K562 (cell line): ENCODE results near the gene SLC5A12. TPM values are rescaled to one million over a fixed set of nuclear protein-coding genes. Genes with fewer than 3 reads are reported as not detected.
A peak's percentile ranks its signal among the peaks of the same experiment; 100 is the strongest.

Source experiments
- ATAC-seq: fragments of 200-7000 bp; cut with Tn5 transposase; 3 replicates; pipeline ENCODE4 v1.9.1; 2020; ENCODE audit warnings: moderate library complexity
- BruUV-seq: library from RNA; stranded (reverse); fragments of 400-500 nt; replicated peaks from 2 replicates; lab custom pipeline; 2021; lab: Mats Ljungman, UMichigan
- CTCF ChIA-PET: fragments of 300-600 bp; formaldehyde crosslinking; extraction: SDS; loops from one replicate; lab custom pipeline; 2021; ENCODE audit warnings: low intra/inter-chr PET ratio; lab: Yijun Ruan, JAX
- POLR2A ChIA-PET: fragments of 300-600, 350-650 bp; sonication (Branson Sonifier 250); formaldehyde crosslinking; extraction: SDS; loops from one replicate; lab custom pipeline; 2021; ENCODE audit warnings: antibody characterized with exemption, inconsistent platforms; lab: Yijun Ruan, JAX
- DNase-seq, 4 experiments: peaks; one replicate each; pipeline versions ENCODE4 v3.0.0 to v3.0.0-alpha.2; 2011 to 2018; ENCODE audit warnings: low spot score in 3 of 4, mixed read lengths in 3 of 4; ENCODE audit errors: extremely low read depth in 1 of 4
- FAIRE-seq: peaks from 2 replicates; lab custom pipeline; 2011; peaks lifted over from hg19 to GRCh38; lab: Jason Lieb, UNC
- H2AFZ ChIP-seq: 2 replicates; pipeline ENCODE4 v1.6.0; 2011; ENCODE audit warnings: low read depth, low read length, control low read depth, inconsistent platforms
- H3K27ac ChIP-seq: fragments of 200-600 bp; 3 replicates; pipeline ENCODE4 v1.8.0; 2011; ENCODE audit warnings: low read depth, mild to moderate bottlenecking, control low read depth, inconsistent platforms, low read length, moderate library complexity, mixed read lengths; ENCODE audit errors: extremely low read depth
- H3K27me3 ChIP-seq, 2 experiments: fragments of 300-600 bp in 1 of 2; 2 replicates in 1 of 2; 3 replicates in 1 of 2; pipeline versions ENCODE4 v1.6.0 to v1.8.0; 2011; ENCODE audit warnings: inconsistent platforms in 2 of 2, low read length in 2 of 2, mild to moderate bottlenecking in 1 of 2, mixed read lengths in 1 of 2, moderate library complexity in 1 of 2; ENCODE audit not compliant: control insufficient read depth in 2 of 2, insufficient read depth in 2 of 2
- H3K36me3 ChIP-seq: fragments of 300-600 bp; 3 replicates; pipeline ENCODE4 v1.8.0; 2011; ENCODE audit warnings: mild to moderate bottlenecking, low read length, inconsistent platforms; ENCODE audit not compliant: control insufficient read depth, insufficient read depth
- H3K4me1 ChIP-seq, 2 experiments: fragments of 200-600 bp in 1 of 2; replicated peaks in 1 of 2; 2 replicates in 1 of 2; 3 replicates in 1 of 2; pipeline versions ENCODE4 v1.5.1 to v1.8.0; 2011; ENCODE audit warnings: inconsistent platforms in 2 of 2, low read length in 2 of 2, mild to moderate bottlenecking in 1 of 2, mixed read lengths in 1 of 2, moderate library complexity in 1 of 2; ENCODE audit not compliant: control insufficient read depth in 2 of 2, insufficient read depth in 2 of 2
- H3K4me2 ChIP-seq: 2 replicates; pipeline ENCODE4 v1.6.1; 2011; ENCODE audit warnings: low read length, control low read depth, inconsistent platforms, mixed read lengths; ENCODE audit not compliant: insufficient read depth
- H3K4me3 ChIP-seq: fragments of 200-600 bp; sonication (generic), shearing (Covaris generic); 2 replicates; pipeline ENCODE4 v1.5.1; 2016; ENCODE audit warnings: control low read depth, inconsistent platforms
- H3K79me2 ChIP-seq: fragments of 200-600 bp; 3 replicates; pipeline ENCODE4 v1.8.0; 2011; ENCODE audit warnings: low read length, inconsistent platforms; ENCODE audit not compliant: control insufficient read depth, insufficient read depth
- H3K9ac ChIP-seq, 2 experiments: 2 replicates each; pipeline versions ENCODE4 v1.6.0 to v1.6.1; 2011; ENCODE audit warnings: low read depth in 2 of 2, low read length in 2 of 2, control low read depth in 1 of 2, inconsistent platforms in 1 of 2, mild to moderate bottlenecking in 1 of 2, mixed read lengths in 1 of 2; ENCODE audit not compliant: insufficient read depth in 1 of 2
- H3K9me1 ChIP-seq: one replicate; pipeline ENCODE4 v1.6.0; 2011; ENCODE audit warnings: inconsistent platforms, mild to moderate bottlenecking, low read length, moderate library complexity; ENCODE audit not compliant: control insufficient read depth, insufficient read depth
- H3K9me3 ChIP-seq: replicated peaks from 2 replicates; pipeline ENCODE4 v1.5.1; 2011; ENCODE audit warnings: low read depth, low read length, inconsistent platforms; ENCODE audit not compliant: control insufficient read depth, insufficient read depth
- H4K20me1 ChIP-seq: replicated peaks from 2 replicates; pipeline ENCODE4 v1.6.1; 2011; ENCODE audit warnings: low read length, inconsistent platforms, mixed read lengths; ENCODE audit not compliant: control insufficient read depth, insufficient read depth
- ATF2 ChIP-seq: sonication (generic); formaldehyde crosslinking; IDR thresholded peaks from 2 replicates; pipeline ENCODE4 v1.8.1; 2022; ENCODE audit warnings: missing genetic modification reagents
- IRF2 ChIP-seq: sonication (generic); formaldehyde crosslinking; IDR thresholded peaks from 2 replicates; pipeline ENCODE4 v1.8.1; 2022; ENCODE audit warnings: mild to moderate bottlenecking, missing genetic modification reagents
- NFIC ChIP-seq: fragments of 450-650 bp; IDR thresholded peaks from 2 replicates; pipeline ENCODE4 v1.6.1; 2017; ENCODE audit warnings: mild to moderate bottlenecking, inconsistent platforms
- NFIX ChIP-seq: fragments of 250-450 bp; sonication (Bioruptor Pico); IDR thresholded peaks from 2 replicates; pipeline ENCODE4 v1.4.0; 2020; ENCODE audit warnings: low read depth, mild to moderate bottlenecking, moderate library complexity
- PCBP1 ChIP-seq: fragments of 200-400 bp; formaldehyde crosslinking; IDR thresholded peaks from 2 replicates; pipeline ENCODE4 v1.6.1; 2018; ENCODE audit warnings: mild to moderate bottlenecking, low read depth, low read length; ENCODE audit not compliant: poor library complexity, severe bottlenecking
- SP1 ChIP-seq: sonication (generic); formaldehyde crosslinking; IDR thresholded peaks from 2 replicates; pipeline ENCODE4 v1.8.1; 2022; ENCODE audit warnings: mild to moderate bottlenecking, missing genetic modification reagents
- WGBS: fragments of 100-300 bp; shearing (Covaris generic); methylation state at CpG from one replicate; pipeline ENCODE4 v1.1.6; 2016; ENCODE audit warnings: low coverage, mixed read lengths; ENCODE audit not compliant: insufficient coverage; ENCODE audit errors: missing lambda C conversion rate; 5-methylcytosine and 5-hydroxymethylcytosine counted together
- in situ Hi-C: fragments of 300-500 bp; cut with MboI; formaldehyde crosslinking; loops from 4 replicates; pipeline ENCODE4 v1.15.0; 2018; ENCODE audit warnings: inconsistent platforms, mixed read lengths
- intact Hi-C: fragments of 100-400 bp; cut with micrococcal nuclease; formaldehyde crosslinking; loops from 2 replicates; pipeline ENCODE4 v1.14.2; 2022
- polyA plus RNA-seq, 8 experiments: library from polyadenylated mRNA; depleted of rRNA in 4 of 8; stranded (reverse) in 5 of 8; unstranded in 3 of 8; fragments of >200 nt; fragmentation: Nextera tagmentation in 2 of 8; fragmentation: Illumina TruSeq in 1 of 8; extraction: Ambion mirVana in 2 of 8; extraction: Trizol in 1 of 8; gene quantifications; 2 replicates each; pipeline versions ENCODE4 v1.2.1 to v1.2.3, GENCODE V29; 2011 to 2014; ENCODE audit warnings: inconsistent platforms in 1 of 8, missing spikeins in 1 of 8
- total RNA-seq, 7 experiments: library from RNA; depleted of rRNA in 6 of 7; stranded (reverse); fragments of >200 nt in 6 of 7; fragmentation: Illumina TruSeq in 2 of 7; extraction: Trizol in 2 of 7; gene quantifications; 2 replicates each; pipeline versions ENCODE4 v1.2.1 to v1.2.3, GENCODE V29; 2011 to 2021; ENCODE audit warnings: low replicate concordance in 1 of 7

Gene SLC5A12
- total and polyA plus RNA-seq, 9 of the 15 experiments (the other 6 are each of a cell fraction or from before 2014, with no cell fraction given): 0.03 to 0.16 (median 0.06) TPM; not detected in 5

- 0% methylated on average over 1 of the region's 1 CpG for WGBS
- FAIRE-seq (no peak), ATAC-seq (no peak), DNase-seq (no peak)
- ChIA-PET POLR2A (no interaction called here), CTCF (no interaction called here)
- H3K27me3 ChIP-seq: no peaks in the 10 kb centered on the region
- H3K9me3 ChIP-seq: no peaks in the 10 kb centered on the region
- H3K79me2 ChIP-seq: no peaks in the 10 kb centered on the region
- no peaks in the 10 kb centered on the region for H3K9me1 ChIP-seq
- H3K4me2 ChIP-seq: no peak overlapping the region
- no peak overlapping the region for H3K9ac ChIP-seq
- H2AFZ ChIP-seq: no peak overlapping the region
- no peaks in the 10 kb centered on the region for H3K36me3 ChIP-seq
- in situ Hi-C loops: no loop called here
- BruUV-seq: no TSS peak
- H3K4me1 ChIP-seq: no peaks in the 10 kb centered on the region
- intact Hi-C loops: no loop called here
- H3K4me3 ChIP-seq: no peak overlapping the region
- no peak overlapping the region for H3K27ac ChIP-seq
- no peaks in the 10 kb centered on the region for H4K20me1 ChIP-seq
- TF ChIP-seq NFIX (CRISPR knock-in tag) (peak; percentile 41; the same call in 1 of the 2 replicates), IRF2 (CRISPR knock-in tag) (no peak), NFIC (peak; percentile 62; the same call in 1 of the 2 replicates)
These were observed 6.7 kb downstream of the SLC5A12 start for GRCh38 chr11:26715133-26715532.

- no peaks in the 10 kb centered on the region for H4K20me1 ChIP-seq
- no peaks in the 10 kb centered on the region for H3K36me3 ChIP-seq
- H3K9ac ChIP-seq: no peak overlapping the region
- no peak overlapping the region for H3K4me2 ChIP-seq
- in situ Hi-C loops (no loop called here), intact Hi-C loops (no loop called here)
- FAIRE-seq: no peak
- WGBS: 1% methylated on average over 5 of the region's 5 CpGs
- no peak overlapping the region for H2AFZ ChIP-seq
- ChIA-PET POLR2A (no interaction called here), CTCF (no interaction called here)
- H3K9me3 ChIP-seq: no peaks in the 10 kb centered on the region; the same call in 1 of the 2 replicates
- no peaks in the 10 kb centered on the region for H3K9me1 ChIP-seq
- no peak for DNase-seq
- ATAC-seq: no peak
- TF ChIP-seq SP1: no peak
- no peak for TF ChIP-seq ATF2 (CRISPR knock-in tag)
- no peak for TF ChIP-seq PCBP1
- TF ChIP-seq, all 486 proteins: peak for 0
- Histone ChIP-seq H3K27ac (no peak overlapping the region), H3K4me1 (no peaks in the 10 kb centered on the region), H3K4me3 (no peak overlapping the region), H3K27me3 (no peaks in the 10 kb centered on the region), H3K79me2 (no peaks in the 10 kb centered on the region)
- BruUV-seq: no TSS peak
These were observed 9.4 kb downstream of the SLC5A12 start for GRCh38 chr11:26712497-26712896.
